HepG2 (cell line): ENCODE data around the gene NAPEPLD. TPM values are rescaled to one million over a fixed set of nuclear protein-coding genes. Genes with fewer than 3 reads are reported as not detected.

ENCODE experiments used
- CCDC6 ChIP-seq: sonication (generic); formaldehyde crosslinking; IDR thresholded peaks from 2 replicates; pipeline ENCODE4 v1.8.1; 2022; ENCODE audit warnings: mild to moderate bottlenecking, missing genetic modification reagents, moderate library complexity
- CENPBD1 ChIP-seq: sonication (generic); formaldehyde crosslinking; IDR thresholded peaks from 2 replicates; pipeline ENCODE4 v1.8.0; 2022; ENCODE audit warnings: missing genetic modification reagents, low read depth, mild to moderate bottlenecking, borderline replicate concordance
- FOXO4 ChIP-seq: sonication (generic); formaldehyde crosslinking; conservative IDR thresholded peaks from 2 replicates; pipeline ENCODE4 v1.8.1; 2023; ENCODE audit warnings: missing genetic modification reagents
- IKZF1 ChIP-seq: fragments of 450-650 bp; IDR thresholded peaks from 2 replicates; pipeline ENCODE4 v1.7.1; 2016
- KAT2B ChIP-seq: fragments of 150-350 bp; IDR thresholded peaks from 2 replicates; pipeline ENCODE4 v1.6.1; 2014; ENCODE audit warnings: low read depth, low read length, borderline replicate concordance
- KAT8 ChIP-seq: IDR thresholded peaks from 2 replicates; pipeline ENCODE4 v1.6.1; 2016; ENCODE audit warnings: missing genetic modification reagents, missing compliant biosample characterization
- KDM3A ChIP-seq: IDR thresholded peaks from 2 replicates; pipeline ENCODE4 v1.6.1; 2018; ENCODE audit warnings: low read depth, missing compliant biosample characterization
- KLF9 ChIP-seq: IDR thresholded peaks from 2 replicates; pipeline ENCODE4 v1.6.1; 2016; ENCODE audit warnings: low read depth
- NKX3-1 ChIP-seq: sonication (generic); formaldehyde crosslinking; IDR thresholded peaks from 2 replicates; pipeline ENCODE4 v1.5.0; 2020; ENCODE audit warnings: missing genetic modification reagents
- NR0B2 ChIP-seq: sonication (generic); formaldehyde crosslinking; IDR thresholded peaks from 2 replicates; pipeline ENCODE4 v1.4.0; 2020; ENCODE audit warnings: mild to moderate bottlenecking, missing genetic modification reagents
- PRPF4 ChIP-seq: fragments of 200-400 bp; formaldehyde crosslinking; IDR thresholded peaks from 2 replicates; pipeline ENCODE4 v1.6.1; 2016; ENCODE audit warnings: low read length, low read depth; ENCODE audit not compliant: poor library complexity, severe bottlenecking
- RFX3 ChIP-seq: IDR thresholded peaks from 2 replicates; pipeline ENCODE4 v1.6.1; 2016; ENCODE audit warnings: missing biosample characterization, missing genetic modification reagents
- THRA ChIP-seq: sonication (generic); formaldehyde crosslinking; IDR thresholded peaks from 2 replicates; pipeline ENCODE4 v1.4.0; 2020; ENCODE audit warnings: missing genetic modification reagents, borderline replicate concordance
- ZBED4 ChIP-seq: sonication (generic); formaldehyde crosslinking; IDR thresholded peaks from 2 replicates; pipeline ENCODE4 v1.4.0; 2020; ENCODE audit warnings: missing genetic modification reagents, borderline replicate concordance
- ZBTB14 ChIP-seq: sonication (generic); formaldehyde crosslinking; IDR thresholded peaks from 2 replicates; pipeline ENCODE4 v1.4.0; 2020; ENCODE audit warnings: missing genetic modification reagents
- ZBTB7A ChIP-seq: sonication (generic); formaldehyde crosslinking; IDR thresholded peaks from 2 replicates; pipeline ENCODE4 v1.8.0; 2022; ENCODE audit warnings: mild to moderate bottlenecking, missing genetic modification reagents
- ZFP1 ChIP-seq: IDR thresholded peaks from 2 replicates; pipeline ENCODE4 v1.6.1; 2016
- ZNF275 ChIP-seq: sonication (generic); formaldehyde crosslinking; IDR thresholded peaks from 2 replicates; pipeline ENCODE4 v1.8.0; 2022; ENCODE audit warnings: missing genetic modification reagents, mild to moderate bottlenecking, inconsistent platforms, borderline replicate concordance
- polyA plus RNA-seq, 8 experiments: library from polyadenylated mRNA; depleted of rRNA in 3 of 8; stranded (reverse) in 7 of 8; unstranded in 1 of 8; fragments of >200 nt; fragmentation: Illumina TruSeq in 4 of 8; extraction: Trizol in 4 of 8; gene quantifications; 2 replicates each; pipeline versions ENCODE4 v1.2.1 to v1.2.3, GENCODE V29; 2011 to 2016; ENCODE audit warnings: low read depth in 4 of 8, missing spikeins in 1 of 8, mixed read lengths in 1 of 8; ENCODE audit not compliant: insufficient read depth in 1 of 8
- total RNA-seq, 5 experiments: library from RNA; depleted of rRNA; stranded (reverse); fragments of >200 nt; fragmentation: Illumina TruSeq; extraction: Trizol; gene quantifications; 2 replicates each; pipeline ENCODE4 v1.2.3, GENCODE V29; 2016; ENCODE audit warnings: low read depth in 1 of 5

NAPEPLD gene
- total and polyA plus RNA-seq, 2 of the 13 experiments (the other 11 are each of a cell fraction or from before 2014, with no cell fraction given), result 3.4 to 5.6 TPM

GRCh38 chr7:103106005-103106702, 42.7 kb downstream of the NAPEPLD start (continued):
- TF ChIP-seq ZBTB7A (CRISPR knock-in tag) (peak; percentile 72; the same call in 1 of the 2 replicates), RFX3 (CRISPR knock-in tag) (no peak), PRPF4 (no peak), KDM3A (CRISPR knock-in tag) (0 out of 2 replicates have a peak, but pooled peaks have one; percentile 74), IKZF1 (no peak), NKX3-1 (CRISPR knock-in tag) (no peak), KAT2B (no peak), CENPBD1 (CRISPR knock-in tag) (no peak), ZBTB14 (CRISPR knock-in tag) (no peak), ZFP1 (CRISPR knock-in tag) (0 out of 2 replicates have a peak, but pooled peaks have one; percentile 66), KLF9 (CRISPR knock-in tag) (no peak), ZNF275 (CRISPR knock-in tag) (no peak), FOXO4 (CRISPR knock-in tag) (no peak), KAT8 (peak; percentile 58), NR0B2 (CRISPR knock-in tag) (no peak), CCDC6 (CRISPR knock-in tag) (0 out of 2 replicates have a peak, but pooled peaks have one; percentile 30), THRA (CRISPR knock-in tag) (peak; percentile 94; the same call in 1 of the 2 replicates), ZBED4 (CRISPR knock-in tag) (no peak)
